ENCODE measurements around the gene CEP164.
"Not testable (repeated sequence)": the region's sequence is repeated elsewhere in the genome, so short reads cannot be mapped to it uniquely, and the experiment has no call there.

The CEP164 gene

GRCh38 chr11:117395476-117395875 is 67.8 kb downstream of the CEP164 start:
- no peak for DNase-seq (ENCODE audit: low spot score)

GRCh38 chr11:117396970-117397369 is 69.3 kb downstream of the CEP164 start:
- no peak for DNase-seq (ENCODE audit: low spot score)

DNA sequence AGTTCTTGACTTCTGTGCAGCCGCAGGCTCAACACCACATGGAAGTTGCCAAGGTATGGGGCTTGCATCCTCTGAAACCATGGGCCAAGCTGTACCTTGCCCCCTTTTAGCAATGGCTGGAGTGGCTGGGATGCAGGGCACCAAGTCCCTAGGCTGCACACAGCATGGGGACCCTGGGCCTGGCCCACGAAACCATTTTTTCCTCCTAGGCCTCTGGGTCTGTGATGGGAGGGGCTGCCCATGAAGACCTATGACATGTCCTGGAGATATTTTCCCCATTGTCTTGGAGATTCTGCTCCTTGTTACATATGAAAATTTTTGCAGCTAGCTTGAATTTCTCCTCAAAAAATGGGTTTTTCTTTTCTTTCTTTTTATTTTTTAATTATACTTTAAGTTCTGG is 71.0 kb downstream of the CEP164 start:
- not testable (repeated sequence) for DNase-seq (ENCODE audit: low spot score)

DNA sequence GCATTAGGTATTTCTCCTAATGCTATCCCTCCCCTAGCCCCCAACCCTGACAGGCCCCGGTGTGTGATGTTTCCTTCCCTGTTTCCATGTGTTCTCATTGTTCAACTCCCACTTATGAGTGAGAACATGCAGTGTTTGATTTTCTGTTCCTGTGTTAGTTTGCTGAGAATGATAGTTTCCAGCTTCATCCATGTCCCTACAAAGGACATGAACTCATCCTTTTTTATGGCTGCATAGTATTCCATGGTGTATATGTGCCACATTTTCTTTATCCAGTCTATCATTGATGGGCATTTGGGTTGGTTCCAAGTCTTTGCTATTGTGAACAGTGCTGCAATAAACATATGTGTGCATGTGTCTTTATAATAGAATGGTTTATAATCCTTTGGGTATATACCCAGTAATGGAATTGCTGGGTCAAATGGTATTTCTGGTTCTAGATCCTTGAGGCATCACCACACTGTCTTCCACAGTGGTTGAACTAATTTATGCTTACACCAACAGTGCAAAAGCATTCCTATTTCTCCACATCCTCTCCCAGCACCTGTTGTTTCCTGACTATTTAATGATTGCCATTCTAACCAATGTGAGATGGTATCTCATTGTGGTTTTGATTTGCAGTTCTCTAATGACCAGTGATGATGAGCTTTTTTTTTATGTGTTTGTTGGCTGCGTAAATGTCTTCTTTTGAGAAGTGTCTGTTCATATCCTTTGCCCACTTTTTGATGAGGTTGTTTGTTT is 71.6 kb downstream of the CEP164 start:
- DNase-seq (ENCODE audit: low spot score) = not testable (repeated sequence)

- not testable (repeated sequence) for DNase-seq (ENCODE audit: low spot score)
Measured at GRCh38 chr11:117405898-117406297, 78.2 kb downstream of the CEP164 start.

DNA sequence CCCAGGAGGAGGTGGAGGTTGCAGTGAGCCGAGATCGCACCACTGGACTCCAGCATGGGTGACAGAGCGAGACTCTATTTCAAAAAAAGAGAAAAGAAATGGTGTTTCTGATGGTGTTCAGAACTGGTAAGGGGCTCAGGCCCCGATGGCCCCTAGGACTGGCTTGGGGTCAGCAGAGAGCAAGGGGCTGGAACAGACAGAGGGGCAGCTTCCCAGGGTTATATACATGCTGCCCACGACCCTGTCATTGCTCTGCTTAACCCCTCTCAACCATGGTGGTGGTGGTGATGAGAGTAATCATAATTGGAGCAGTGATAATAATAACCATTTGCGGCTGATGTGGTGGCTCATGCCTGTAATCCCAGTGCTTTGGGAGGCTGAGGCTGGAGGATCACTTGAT is 79.4 kb downstream of the CEP164 start:
- no peak for DNase-seq (ENCODE audit: low spot score)

DNA sequence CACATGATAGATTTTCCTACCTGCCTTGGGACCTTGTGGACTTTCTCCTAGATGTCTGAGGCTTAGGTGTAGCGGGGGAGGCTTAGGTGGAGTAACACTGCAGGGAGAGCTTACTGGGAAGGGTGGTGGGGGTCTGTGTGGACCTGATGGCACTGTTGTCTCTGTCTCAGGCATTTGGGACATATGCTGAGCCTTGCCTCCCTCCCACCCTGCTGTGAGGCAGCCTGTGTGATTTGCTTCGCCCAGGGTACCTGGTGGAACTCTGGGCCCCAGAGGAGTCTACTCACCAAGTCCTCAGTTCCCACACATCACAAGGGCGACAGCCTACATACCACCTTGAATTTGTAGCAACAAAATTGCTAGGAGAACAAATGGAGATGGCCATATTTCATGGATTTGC is 80.7 kb downstream of the CEP164 start:
- no peak for DNase-seq (ENCODE audit: low spot score)

DNA sequence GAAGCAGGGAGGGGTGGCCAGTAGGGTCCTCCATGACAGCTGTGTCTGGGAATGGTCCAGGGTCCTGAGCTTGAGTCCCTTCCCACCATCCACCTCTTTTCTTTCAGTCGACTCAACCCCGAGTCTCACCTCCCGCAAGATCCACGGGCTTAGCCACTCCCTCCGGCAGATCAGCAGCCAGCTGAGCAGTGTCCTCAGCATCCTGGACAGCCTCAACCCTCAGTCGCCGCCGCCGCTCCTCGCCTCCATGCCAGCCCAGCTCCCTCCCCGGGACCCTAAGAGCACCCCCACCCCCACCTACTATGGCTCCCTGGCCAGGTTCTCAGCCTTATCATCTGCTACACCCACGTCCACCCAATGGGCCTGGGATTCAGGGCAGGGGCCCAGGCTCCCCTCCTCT is 81.9 kb downstream of the CEP164 start:
- DNase-seq (ENCODE audit: low spot score) = no peak

GRCh38 chr11:117410238-117410637 is 82.6 kb downstream of the CEP164 start:
- DNase-seq (ENCODE audit: low spot score) = no peak

DNA sequence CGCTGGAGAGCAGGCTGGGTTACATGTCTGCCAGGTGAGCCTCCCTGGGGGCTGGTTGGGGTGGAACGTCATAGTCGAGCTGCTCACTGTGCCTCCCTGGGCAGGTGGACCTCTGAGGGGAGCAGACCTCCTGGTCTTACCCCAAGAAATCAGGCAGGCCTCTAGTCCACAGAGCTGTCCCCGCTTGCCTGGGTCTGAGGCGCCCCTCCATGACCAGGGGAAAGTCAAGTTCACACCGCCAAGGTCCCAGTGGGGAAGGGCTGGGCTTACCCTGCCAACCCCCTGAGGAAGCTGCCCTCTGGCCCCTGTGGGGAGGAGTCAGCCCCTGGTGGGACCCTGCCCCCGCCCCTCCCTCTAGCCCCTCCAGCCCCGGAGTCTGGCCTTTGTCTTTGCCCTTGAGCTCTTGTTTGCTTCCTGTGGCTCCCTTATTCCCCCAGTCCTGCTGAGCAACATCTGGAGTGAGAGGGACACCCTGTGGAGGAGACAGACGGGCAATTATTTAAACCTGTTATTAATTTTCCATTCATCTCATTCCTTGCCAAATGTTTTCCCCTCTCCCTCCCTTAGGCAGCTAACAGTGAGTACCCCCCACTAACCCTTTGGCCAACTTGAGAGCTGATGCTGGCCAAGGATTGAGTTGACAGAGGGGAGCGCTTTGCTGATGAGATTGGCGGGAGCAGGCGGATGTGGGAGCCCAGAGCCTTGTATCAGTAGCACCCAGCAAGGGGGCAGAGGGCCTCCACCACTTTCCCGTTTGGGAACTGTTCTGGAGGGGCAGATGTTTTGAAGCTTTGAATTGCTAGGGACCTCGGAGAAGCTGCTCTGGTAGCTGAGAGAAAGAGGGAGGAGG is 83.4 kb downstream of the CEP164 start:
- DNase-seq (ENCODE audit: low spot score) = no peak

- DNase-seq (ENCODE audit: low spot score) = no peak
Measured at GRCh38 chr11:117411736-117412135, 84.1 kb downstream of the CEP164 start.

GRCh38 chr11:117412176-117412575 is 84.5 kb downstream of the CEP164 start:
- no peak for DNase-seq (ENCODE audit: low spot score)

- DNase-seq (ENCODE audit: low spot score) = no peak
Measured at GRCh38 chr11:117412653-117413275, 85.1 kb downstream of the CEP164 start.

DNA sequence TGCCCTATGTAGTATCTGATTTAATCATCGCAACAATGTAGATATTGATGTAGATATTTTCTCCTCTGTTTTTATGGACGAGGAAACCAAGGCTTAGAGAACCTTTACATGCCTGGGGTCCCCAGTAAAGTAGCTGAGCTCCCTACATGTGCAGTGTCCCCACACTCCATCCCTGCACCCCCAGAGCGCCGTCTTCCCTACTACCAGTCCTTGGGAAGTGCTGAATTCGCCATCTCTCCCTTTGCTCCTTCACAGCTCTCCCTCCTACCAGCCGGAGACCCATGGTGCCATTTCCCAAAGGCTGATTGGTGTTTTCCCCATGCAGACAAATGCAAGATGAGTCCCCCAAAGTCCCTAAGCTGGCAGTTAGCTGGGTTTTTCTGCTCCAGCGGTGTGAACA is 86.0 kb downstream of the CEP164 start:
- no peak for DNase-seq (ENCODE audit: low spot score)

GRCh38 chr11:117414724-117415123 is 87.1 kb downstream of the CEP164 start:
- no peak for DNase-seq (ENCODE audit: low spot score)

GRCh38 chr11:117415358-117415896 is 87.8 kb downstream of the CEP164 start:
- DNase-seq (ENCODE audit: low spot score) = no peak

DNA sequence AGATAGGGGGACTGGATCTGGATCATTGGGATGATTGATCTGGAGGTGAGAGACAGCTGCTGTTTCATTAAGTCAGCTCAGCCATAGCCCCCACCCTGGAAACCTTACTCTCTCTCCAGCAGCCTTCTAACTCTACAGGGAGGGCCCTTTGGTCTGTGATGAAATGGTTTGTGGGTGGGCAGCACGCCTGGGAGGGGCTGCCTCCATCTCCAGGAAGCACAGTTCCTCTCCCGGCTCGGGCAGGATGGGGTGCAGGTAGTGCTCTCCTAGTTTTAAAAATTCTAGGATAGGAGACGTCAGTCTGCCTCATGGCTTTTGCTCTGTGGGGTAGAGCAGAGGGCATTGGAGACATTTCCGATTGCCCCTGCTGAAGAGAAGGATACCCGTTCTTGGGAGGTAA is 89.7 kb downstream of the CEP164 start:
- DNase-seq (ENCODE audit: low spot score) = no peak

- no peak for DNase-seq (ENCODE audit: low spot score)
Measured at GRCh38 chr11:117417856-117418255, 90.2 kb downstream of the CEP164 start.

- DNase-seq (ENCODE audit: low spot score) = no peak
Measured at GRCh38 chr11:117418737-117419481, 91.3 kb downstream of the CEP164 start.

DNA sequence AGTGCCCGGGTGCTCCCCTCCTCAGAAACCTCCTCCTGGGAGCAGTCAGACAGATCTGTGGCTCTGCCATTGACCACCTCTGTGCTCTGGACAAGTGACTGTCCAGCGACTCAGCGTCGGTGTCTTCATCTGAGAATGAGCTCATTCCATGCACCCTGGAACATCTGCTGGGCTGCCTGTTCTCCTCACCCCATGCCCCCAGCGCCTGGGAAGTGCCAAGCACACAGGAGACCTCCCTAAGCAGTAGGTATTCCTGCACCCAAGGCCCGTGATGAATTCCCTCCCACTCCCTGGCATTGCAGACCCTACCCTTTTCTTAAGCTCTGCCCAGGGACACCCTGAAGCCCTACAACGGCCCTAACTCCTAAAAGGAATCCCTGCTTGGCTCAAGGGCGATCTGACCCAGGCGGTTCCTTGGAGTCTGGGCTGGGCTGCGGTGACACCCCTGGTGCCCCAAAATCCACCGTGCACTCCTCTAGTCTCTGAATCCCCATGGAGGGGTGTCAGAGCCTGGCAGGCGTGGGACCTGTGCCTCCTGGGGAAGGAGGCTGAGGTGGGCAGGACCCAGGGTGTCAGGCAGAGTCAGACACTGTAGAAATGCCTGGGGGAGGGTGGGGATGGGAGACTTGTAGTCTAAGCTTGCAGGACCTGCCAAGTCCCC is 92.0 kb downstream of the CEP164 start:
- no peak for DNase-seq (ENCODE audit: low spot score)

DNA sequence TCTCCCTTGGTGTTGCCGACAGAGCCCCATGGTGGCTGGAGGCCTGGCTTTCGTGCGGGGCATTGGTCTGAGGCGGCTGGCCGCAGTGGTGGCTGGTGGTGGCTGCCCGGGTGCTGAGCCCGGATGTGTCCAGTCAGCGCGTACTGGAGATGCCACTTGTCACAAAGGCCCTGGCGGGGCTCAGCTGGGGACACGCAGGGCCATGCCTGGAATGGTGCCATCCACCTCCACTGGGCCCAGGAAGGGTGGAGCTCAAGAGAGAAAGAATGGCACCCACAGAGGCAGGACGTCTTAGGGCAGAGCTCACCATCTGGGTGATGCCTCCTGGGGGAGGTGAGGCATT is 92.5 kb downstream of the CEP164 start:
- no peak for DNase-seq (ENCODE audit: low spot score)

- DNase-seq (ENCODE audit: low spot score) = no peak
Measured at GRCh38 chr11:117420598-117420997, 92.9 kb downstream of the CEP164 start.

All from ecto neural progenitor cell (in vitro differentiated cells).